Progenitor cell of endocrine pancreas (in vitro differentiated cells): Measurements from ENCODE around the gene LRRC26. TPM values are rescaled to one million over a fixed set of nuclear protein-coding genes. Genes with fewer than 3 reads are reported as not detected.

ENCODE experiments used
- DNase-seq: peaks from one replicate; pipeline ENCODE4 v3.0.0; 2021; ENCODE audit warnings: low spot score; ENCODE audit not compliant: unreplicated experiment
- H3K27ac Mint-ChIP-seq: 2 replicates; pipeline ENCODE4 v1.8.0; 2021; ENCODE audit warnings: mild to moderate bottlenecking, moderate library complexity, mixed read lengths
- H3K27me3 Mint-ChIP-seq: 2 replicates; pipeline ENCODE4 v1.8.0; 2021; ENCODE audit warnings: mixed read lengths
- H3K36me3 Mint-ChIP-seq: 2 replicates; pipeline ENCODE4 v1.8.0; 2022; ENCODE audit warnings: mixed read lengths; ENCODE audit not compliant: insufficient read depth
- H3K4me1 Mint-ChIP-seq: 2 replicates; pipeline ENCODE4 v1.8.0; 2021; ENCODE audit warnings: low read depth, mixed read lengths
- H3K4me3 Mint-ChIP-seq: 2 replicates; pipeline ENCODE4 v1.8.0; 2021; ENCODE audit warnings: low read depth, mild to moderate bottlenecking, moderate library complexity, mixed read lengths
- H3K9me3 Mint-ChIP-seq: 2 replicates; pipeline ENCODE4 v1.8.0; 2021; ENCODE audit warnings: low read depth, mixed read lengths
- CTCF ChIP-seq: fragments of 200-600 bp; sonication (generic); IDR thresholded peaks from one replicate; pipeline ENCODE4 v1.5.0; 2021; ENCODE audit warnings: antibody characterized with exemption, mild to moderate bottlenecking; ENCODE audit not compliant: unreplicated experiment
- total RNA-seq: library from RNA; stranded (reverse); gene quantifications from 2 replicates; pipeline ENCODE4 v1.2.1, GENCODE V29; 2021

The LRRC26 gene
- total RNA-seq, 1 donor from 2014 or later = 0.89 TPM

- H3K9me3 Mint-ChIP-seq = no peaks in the 10 kb centered on the region
- peaks cover 32% of the 10 kb centered on the region for H3K27me3 Mint-ChIP-seq
- no peak for DNase-seq
- H3K4me3 Mint-ChIP-seq = no peak overlapping the region
- no peaks in the 10 kb centered on the region for H3K36me3 Mint-ChIP-seq
- H3K27ac Mint-ChIP-seq = no peak overlapping the region
- no peaks in the 10 kb centered on the region for H3K4me1 Mint-ChIP-seq
- no peak for TF ChIP-seq CTCF
Measured at GRCh38 chr9:137149942-137150616, 19.8 kb downstream of the LRRC26 start.

DNA sequence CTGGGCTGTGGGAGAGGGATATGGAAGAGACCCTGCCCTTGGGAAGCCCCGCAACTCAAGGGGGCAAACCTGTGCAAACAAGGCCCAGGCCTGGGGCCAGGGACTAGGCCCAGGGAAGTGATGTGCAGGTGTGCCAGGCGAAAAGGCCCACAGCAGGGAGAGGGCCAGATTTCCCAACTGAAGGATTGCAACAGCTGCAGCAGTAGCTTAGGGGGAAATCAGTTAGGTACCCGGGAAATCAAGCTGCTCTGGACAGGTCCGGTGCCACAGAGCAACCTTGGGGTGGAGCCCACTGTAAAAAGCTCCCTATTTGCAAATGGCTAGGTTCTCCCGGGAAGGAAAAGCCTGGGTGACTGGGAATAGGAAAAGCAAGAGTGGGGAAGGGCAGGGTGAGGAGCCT lies 20.5 kb downstream of the LRRC26 start:
- no peaks in the 10 kb centered on the region for H3K36me3 Mint-ChIP-seq
- DNase-seq = no peak
- H3K4me3 Mint-ChIP-seq = no peak overlapping the region
- peaks cover 26% of the 10 kb centered on the region for H3K27me3 Mint-ChIP-seq
- no peaks in the 10 kb centered on the region for H3K9me3 Mint-ChIP-seq
- no peaks in the 10 kb centered on the region for H3K4me1 Mint-ChIP-seq
- H3K27ac Mint-ChIP-seq = no peak overlapping the region
- no peak for TF ChIP-seq CTCF

DNA sequence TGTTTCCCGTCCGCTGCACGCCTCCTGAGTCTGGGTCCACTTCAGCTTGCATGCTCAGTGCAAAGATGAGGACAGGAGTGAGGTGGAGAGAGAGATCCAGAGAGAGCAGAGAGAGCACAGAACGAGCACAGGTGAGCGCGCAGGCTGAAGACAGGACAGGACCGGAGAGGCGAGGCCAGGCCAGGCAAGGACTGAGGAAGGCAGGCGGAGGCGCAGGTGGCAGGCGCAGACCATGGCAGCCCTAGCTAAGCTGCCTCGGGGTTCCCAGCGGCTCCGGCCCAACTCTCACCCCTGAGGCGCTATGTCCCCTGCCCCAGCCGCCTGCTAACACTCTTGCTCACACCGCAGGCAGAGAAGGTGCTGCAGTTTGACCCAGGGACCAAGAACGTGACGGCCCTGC lies 21.2 kb downstream of the LRRC26 start:
- no peak overlapping the region for H3K27ac Mint-ChIP-seq
- H3K4me1 Mint-ChIP-seq = no peaks in the 10 kb centered on the region
- DNase-seq = no peak
- no peak overlapping the region for H3K4me3 Mint-ChIP-seq
- TF ChIP-seq CTCF = no peak
- H3K9me3 Mint-ChIP-seq = no peaks in the 10 kb centered on the region
- H3K36me3 Mint-ChIP-seq = no peaks in the 10 kb centered on the region
- H3K27me3 Mint-ChIP-seq = peaks cover 31% of the 10 kb centered on the region

GRCh38 chr9:137148242-137148641 lies 21.6 kb downstream of the LRRC26 start:
- TF ChIP-seq CTCF = no peak
- Mint-ChIP-seq H3K36me3 (no peaks in the 10 kb centered on the region), H3K27ac (no peak overlapping the region), H3K27me3 (peaks cover 35% of the 10 kb centered on the region), H3K4me3 (no peak overlapping the region), H3K9me3 (no peaks in the 10 kb centered on the region), H3K4me1 (no peaks in the 10 kb centered on the region)
- no peak for DNase-seq

DNA sequence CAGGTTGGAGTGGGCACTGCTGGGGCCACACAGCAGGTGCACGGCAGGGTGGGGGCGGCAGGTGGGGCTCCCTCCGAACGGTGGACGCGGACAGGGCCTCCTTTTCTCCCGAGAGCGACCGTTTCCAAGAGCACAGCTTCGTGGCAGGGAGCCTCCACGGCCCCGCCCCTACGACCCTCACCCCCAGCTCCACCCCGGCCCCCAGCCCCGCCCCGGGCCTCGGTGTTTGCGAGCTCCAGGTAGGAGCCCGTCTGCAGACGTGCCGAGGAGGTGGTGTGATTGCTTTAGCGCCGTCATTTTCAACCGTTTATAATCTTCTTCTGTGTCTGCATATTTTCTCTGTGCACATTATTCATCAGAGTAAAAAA lies 22.1 kb downstream of the LRRC26 start:
- Mint-ChIP-seq H3K4me1 (no peaks in the 10 kb centered on the region), H3K27me3 (peaks cover 37% of the 10 kb centered on the region), H3K27ac (no peak overlapping the region), H3K4me3 (no peak overlapping the region), H3K9me3 (no peaks in the 10 kb centered on the region), H3K36me3 (no peaks in the 10 kb centered on the region)
- DNase-seq = no peak
- no peak for TF ChIP-seq CTCF
